GM04503 (cell line): Measurements from ENCODE around the gene ASB13.

Experiments used
- DNase-seq: peaks from one replicate; pipeline ENCODE4 v3.0.0-alpha.2; 2012; ENCODE audit warnings: low read depth

The ASB13 gene

GRCh38 chr10:5666008-5666840, at the start of gene ASB13:
TSS of gene ASB13 (minus strand) at chr10:5666595. CDS start at chr10:5666551, 44 bp downstream.
- DNase-seq, result no peak

GRCh38 chr10:5711642-5712041, 45.2 kb upstream of the ASB13 start:
- DNase-seq, result no peak

DNA sequence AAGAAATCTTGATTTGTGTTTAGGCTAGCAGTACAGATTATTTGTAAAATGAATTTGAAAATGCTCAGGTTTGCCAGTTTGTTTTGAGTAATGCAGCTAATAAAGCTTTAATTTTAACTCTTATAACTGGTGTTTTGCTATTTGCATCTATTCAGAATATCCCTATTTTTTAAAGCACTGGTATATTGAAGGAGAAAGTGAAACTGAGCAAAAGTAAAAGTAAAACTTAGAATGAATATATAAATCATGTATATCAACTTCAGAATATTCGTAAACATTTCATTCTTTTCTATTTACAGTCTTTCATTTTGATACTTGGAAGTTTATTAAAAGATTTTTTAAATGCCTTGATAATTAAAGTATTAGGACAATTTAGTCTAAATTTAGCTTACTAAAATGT, 44.5 kb upstream of the ASB13 start:
- DNase-seq, result no peak

DNA sequence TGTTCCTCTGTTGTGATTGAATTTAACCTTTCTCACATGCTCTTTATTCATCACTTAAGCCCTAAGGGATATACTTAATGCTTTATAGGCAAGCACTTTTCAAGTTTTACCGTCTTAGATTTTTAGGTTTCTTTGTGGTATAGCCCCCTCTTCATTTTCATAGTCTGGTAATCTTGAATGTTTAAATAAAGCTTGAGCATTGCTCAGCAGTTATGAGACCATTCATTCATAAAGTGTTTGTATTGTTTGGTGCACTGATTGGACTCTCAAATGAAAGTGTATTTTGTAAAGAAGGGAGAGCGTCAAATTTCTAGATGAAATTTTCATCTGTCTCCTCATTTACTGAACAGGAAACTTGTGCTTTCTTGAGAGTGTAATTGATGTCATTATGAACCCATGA, 43.5 kb upstream of the ASB13 start:
- no peak for DNase-seq

GRCh38 chr10:5708356-5708755, 42.0 kb upstream of the ASB13 start:
- DNase-seq, result no peak

DNA sequence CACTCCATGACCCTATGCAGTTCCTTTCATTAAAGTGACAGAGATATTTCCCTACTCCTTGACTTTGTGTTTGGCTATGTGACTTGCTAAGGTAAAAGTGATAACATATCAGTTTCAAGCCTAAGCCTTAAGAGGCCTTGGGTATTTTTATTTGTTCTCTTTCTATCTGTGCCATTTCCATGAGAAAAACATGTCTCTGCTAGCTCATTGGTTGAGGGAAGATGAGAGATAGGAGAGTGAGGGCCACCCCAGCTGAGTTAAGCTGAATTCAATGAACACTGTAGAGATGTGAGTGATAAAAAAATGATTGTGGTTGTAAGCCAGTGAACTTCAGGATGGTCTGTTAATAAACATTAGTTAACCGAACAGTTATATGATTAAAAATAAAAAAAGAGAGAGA, 31.7 kb upstream of the ASB13 start:
- no peak for DNase-seq

- DNase-seq, result no peak
Measured at GRCh38 chr10:5697342-5697741, 30.9 kb upstream of the ASB13 start.

DNA sequence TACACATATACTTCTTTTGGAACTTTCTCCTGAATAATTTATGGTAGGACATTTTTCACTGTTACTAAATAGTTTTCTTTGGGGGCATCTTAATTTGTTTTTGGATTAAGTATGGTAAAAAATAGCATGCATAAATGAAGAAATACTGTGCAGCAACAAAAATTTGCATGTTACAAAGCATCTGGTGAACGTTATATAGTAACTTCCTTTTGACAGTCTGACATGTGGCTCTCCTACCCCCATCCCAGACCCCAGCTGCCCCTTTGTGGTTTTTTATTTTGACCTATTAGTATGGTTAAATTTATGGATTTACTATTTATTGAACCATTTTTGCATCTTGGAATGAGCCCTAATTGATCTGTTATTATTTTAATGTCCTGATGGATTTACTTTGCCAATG, 28.2 kb upstream of the ASB13 start:
- no peak for DNase-seq

- no peak for DNase-seq
Measured at GRCh38 chr10:5692461-5693358, 26.3 kb upstream of the ASB13 start.

DNA sequence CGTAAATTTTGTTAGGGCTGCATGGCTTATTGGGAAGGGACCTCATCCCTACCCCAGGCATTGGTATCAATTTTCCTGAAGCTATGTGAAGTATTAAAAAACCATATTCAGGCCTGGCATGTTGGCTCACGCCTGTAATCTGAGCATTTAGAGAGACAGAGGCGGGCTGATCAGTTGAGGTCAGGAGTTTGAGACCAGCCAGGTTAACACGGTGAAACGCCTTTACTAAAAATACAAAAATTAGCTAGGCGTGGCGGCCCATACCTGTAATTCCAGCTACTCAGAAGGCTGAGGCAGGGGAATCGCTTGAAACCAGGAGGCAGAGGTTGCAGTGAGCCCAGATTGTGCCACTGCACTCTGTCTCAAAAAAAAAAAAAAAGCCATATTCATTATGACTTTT, 25.4 kb upstream of the ASB13 start:
- DNase-seq, result no peak

DNA sequence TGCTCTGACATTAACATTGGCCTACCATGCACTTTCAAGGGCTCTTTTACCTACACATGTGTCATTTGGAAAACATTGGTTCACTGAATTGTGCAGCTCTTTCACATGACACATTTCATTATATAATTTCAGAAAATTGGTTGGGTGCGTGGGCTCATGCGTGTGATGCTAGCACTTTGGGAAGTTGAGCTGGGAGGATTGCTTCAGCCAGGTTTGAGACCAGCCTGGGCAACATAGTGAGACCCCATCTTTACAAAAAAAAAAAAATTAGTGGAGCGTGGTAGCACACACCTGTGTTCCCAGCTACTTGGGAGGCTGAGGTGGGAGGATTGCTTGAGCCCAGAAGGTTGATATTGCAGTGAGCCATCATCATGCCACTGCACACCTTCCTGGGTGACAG, 22.2 kb upstream of the ASB13 start:
- DNase-seq, result no peak

GRCh38 chr10:5685764-5686240, 19.4 kb upstream of the ASB13 start:
- no peak for DNase-seq

DNA sequence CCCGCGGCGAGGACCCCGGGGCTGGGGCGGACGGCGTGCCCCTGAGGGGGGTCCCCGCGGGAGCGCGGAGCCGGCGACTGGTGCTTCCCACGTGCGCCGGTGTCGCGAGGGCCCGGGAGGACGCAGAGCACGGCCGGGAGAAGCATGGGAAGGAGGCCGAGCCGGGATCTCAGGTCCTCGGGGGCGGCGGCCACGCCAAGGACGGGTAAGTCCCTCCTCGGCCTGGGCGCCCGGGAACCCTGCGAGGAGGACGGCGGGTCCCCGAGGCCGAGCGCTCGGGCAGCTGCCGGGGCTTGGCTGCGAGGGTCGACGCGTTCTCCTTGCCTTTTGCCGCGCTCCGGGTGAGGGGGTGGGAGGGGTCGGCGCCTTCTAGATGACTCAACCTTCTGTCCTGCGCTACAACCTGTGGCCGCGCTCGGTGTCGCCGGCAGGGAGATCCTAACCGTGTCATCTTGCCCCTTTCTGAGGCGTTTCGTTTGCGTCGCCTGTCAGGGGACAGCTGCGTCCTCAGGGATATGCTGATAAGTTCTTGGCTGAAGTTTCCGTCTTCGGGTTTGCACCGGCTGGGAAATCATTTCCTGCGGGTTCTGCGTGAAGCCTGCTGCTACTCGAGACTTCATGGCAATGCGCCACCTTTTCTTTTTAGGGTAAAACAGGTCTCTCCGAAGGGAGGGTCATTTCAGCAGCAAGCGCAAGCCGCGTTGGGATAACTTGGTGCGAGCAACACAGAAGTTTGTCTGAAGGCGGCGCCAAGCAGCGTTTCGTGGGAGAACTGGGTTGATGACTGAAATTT, 18.8 kb upstream of the ASB13 start:
- DNase-seq, result peak; percentile 28

DNA sequence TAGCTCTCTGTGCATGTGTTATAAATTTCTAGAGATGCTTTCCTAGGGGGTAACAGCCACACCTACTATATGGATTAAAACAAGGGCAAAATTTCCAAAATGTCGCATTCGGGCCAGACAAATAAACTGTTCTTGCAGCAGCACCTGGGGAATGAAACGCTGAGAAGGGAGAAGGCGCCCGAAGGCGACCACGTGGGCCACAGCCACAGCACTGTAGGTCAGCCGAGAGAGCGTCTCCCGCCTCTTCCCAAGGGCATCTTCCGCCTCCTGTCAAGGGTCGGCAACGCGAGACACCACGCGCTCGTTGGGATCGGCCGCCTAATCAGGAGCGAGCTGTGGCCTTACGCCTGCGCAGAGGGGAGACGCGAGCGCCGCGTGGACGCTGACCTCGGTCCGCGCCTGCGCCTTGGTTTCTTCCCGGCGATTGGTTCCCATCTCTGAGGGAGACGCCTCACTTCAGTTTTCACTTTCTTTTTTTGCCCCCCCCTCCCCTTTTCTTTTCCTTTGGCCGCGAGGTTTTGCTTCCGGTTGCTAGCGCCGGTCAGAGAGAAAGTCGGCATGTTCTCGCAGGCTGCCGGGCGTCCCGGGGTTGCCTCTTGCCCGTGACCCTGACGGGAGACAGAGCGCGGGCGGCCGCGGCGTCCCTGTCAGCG, 18.0 kb upstream of the ASB13 start, which contains the start of gene TASOR2:
Gene TASOR2 (plus strand): TSS at position 521 of the 653 bp plus-strand sequence. CDS start 35,805 bp downstream, outside the sequence.
- DNase-seq, result peak; percentile 87

DNA sequence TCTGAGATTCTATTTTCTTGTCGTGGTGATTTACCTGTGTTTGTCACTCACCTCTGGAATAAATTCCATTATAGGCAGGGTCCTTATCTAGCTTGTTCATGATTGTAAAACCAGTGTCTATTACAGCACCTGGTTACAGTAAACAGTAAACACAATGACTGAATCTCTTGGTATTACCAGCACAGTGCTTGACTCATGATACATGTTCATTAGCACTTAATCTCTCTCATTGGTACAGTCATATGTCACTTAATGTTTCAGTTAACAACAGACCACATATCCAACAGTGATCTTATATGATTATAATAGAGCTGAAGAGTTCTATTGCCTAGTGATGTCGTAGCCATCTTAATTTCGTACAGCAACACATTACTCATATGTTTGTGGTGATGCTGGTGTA, 16.7 kb upstream of the ASB13 start:
- no peak for DNase-seq

GRCh38 chr10:5681930-5682329, 15.5 kb upstream of the ASB13 start:
- DNase-seq, result no peak

DNA sequence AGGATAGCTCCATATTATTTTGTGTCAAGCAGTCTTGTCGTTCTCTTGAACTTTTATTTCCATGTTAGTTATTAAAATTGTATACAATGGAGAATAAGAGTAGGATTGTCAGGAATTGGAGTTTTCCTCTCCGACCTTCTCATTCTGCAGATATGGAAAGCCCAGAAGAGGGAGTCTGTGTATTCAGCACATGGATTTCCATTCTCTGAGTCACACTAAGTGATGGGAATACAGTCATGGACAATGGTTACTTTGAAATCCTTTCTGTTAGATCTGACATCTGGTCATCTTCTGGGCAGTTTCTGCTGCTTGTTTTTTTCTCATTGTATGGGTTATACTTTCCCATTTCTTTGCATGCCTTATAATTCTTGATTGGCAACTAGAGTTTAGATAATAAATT, 13.2 kb upstream of the ASB13 start:
- DNase-seq, result no peak

GRCh38 chr10:5679037-5679435, 12.6 kb upstream of the ASB13 start:
- DNase-seq, result no peak

- no peak for DNase-seq
Measured at GRCh38 chr10:5678397-5679036, 12.1 kb upstream of the ASB13 start.

DNA sequence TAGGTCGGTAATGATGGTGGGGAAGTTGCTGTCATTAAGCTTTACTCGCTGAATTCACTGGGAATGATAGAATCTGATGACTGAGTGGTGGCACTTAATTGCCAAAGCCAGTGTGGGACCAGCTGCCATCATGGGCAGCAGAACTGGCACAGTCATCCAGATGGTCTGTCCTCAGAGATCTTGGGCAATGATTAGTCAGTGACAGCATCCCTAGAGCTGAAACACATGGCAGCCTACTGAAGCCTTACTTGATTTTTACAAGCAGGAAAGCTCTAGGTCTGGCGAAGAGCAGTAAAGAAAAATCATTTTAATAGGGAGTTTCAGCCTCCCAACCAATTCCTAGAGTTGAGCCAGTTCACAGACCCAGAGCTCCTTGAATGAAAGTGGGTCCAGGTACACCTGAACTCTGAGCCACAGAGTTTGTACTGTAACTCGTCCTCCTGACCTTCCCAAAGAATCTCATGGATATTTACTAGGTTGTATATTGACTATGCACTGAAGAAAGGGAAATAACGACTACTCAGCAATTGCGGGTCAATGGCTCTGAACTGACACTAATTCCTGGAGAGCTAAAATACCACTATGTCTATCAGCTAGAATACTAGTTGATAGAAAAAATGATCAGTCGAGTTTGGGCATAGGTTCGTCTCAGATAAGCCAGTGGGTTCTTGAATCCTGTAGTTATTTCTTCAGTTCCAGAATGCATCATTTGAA, 4.4 kb upstream of the ASB13 start:
- no peak for DNase-seq
